ENCODE measurements around the gene GABRG3.

DNA sequence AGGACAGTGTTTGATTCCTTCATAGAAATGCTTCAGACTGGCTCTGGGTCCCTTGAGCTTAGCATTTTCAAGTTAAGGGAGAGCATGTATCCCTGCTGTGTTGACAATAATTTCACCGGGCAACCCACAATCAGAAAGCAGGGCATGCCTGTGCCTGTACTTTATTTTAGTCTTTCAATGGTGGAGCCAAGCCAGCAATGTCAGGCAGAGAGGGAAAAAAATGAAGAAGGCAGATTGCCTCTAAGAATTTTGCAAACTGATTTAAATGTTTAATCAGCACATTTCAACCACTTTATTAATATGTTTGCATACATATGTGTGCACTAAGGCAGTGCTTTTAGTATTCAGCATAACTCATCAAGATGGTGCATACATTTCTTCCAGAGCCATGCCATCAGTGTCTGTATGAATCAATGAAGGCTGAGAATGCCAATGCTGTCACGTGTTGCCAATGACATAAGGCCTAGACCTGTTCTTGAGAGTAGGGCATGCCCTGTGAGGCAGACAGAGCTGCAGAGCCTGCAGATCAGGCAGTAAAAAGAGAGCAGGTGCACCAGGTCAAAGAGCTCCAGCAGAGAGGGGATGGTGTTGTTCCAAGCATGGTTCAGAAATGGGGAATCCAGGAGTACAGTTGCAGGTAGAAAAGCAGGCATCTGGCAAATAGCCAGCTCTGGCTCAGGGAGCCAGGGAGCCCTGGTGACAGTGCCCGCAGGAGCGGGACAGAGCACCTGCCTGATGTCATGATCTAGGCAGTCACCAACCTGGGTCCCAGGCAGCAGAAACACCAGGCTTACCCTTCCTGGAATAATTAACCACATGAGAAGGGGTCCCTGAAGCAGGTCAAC, 508.5 kb downstream of the GABRG3 start:
- no peak for TF ChIP-seq POLR2A (IDR thresholded peaks at IDR 0.05)
- TF ChIP-seq, protein P1, sequence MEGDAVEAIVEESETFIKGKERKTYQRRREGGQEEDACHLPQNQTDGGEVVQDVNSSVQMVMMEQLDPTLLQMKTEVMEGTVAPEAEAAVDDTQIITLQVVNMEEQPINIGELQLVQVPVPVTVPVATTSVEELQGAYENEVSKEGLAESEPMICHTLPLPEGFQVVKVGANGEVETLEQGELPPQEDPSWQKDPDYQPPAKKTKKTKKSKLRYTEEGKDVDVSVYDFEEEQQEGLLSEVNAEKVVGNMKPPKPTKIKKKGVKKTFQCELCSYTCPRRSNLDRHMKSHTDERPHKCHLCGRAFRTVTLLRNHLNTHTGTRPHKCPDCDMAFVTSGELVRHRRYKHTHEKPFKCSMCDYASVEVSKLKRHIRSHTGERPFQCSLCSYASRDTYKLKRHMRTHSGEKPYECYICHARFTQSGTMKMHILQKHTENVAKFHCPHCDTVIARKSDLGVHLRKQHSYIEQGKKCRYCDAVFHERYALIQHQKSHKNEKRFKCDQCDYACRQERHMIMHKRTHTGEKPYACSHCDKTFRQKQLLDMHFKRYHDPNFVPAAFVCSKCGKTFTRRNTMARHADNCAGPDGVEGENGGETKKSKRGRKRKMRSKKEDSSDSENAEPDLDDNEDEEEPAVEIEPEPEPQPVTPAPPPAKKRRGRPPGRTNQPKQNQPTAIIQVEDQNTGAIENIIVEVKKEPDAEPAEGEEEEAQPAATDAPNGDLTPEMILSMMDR (IDR thresholded peaks at IDR 0.05) = no peak
